Stimulated activated CD4-positive, alpha-beta T cell treated with anti-CD3 and anti-CD28 coated beads, Interleukin-15, amount 100 ng/mL, for 24 hours (primary cell): Measurements from ENCODE around the gene MACROD1.

Experiments used
- DNase-seq: peaks from one replicate; pipeline ENCODE4 v3.0.0-alpha.2; 2020

Gene MACROD1

DNA sequence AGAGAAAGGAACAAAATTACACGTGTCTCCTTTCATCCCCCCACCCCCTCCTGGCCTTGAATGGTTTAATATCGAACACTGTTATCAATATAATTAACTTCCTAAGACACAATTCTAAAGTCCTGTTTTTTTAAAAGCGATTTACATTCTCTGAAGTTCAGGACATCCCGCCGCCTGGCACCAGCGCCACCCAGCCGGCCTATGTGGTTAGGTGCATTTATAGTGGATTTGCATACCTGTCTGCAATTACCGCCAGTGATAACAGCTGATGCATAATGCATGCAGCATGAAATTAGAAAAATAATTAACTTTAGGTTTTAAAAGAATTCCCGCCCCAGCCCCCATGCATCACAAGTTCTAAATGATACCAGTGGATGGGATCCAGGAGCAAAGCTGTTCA lies 58.6 kb downstream of the MACROD1 start:
- DNase-seq, result no peak

DNA sequence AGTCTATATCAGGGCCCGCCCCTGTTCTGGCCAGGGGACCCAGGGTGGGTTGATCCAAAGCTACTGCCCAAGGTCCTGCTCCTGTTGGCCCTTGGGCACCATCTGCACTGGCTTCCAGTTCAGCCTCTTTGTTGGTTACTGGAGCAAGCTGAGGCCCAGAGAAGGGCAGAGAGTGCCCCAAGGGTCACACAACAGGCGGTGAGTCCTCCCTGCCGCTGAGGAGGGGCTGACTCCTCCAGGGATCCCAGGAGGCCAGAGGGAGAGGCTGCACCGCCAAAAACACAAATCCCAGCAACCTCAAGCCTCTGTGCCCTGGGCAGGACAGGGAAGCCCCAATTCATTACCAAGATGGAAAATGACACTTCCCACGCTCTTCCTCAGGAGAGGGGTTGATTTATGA lies 61.3 kb downstream of the MACROD1 start:
- DNase-seq, result no peak

DNA sequence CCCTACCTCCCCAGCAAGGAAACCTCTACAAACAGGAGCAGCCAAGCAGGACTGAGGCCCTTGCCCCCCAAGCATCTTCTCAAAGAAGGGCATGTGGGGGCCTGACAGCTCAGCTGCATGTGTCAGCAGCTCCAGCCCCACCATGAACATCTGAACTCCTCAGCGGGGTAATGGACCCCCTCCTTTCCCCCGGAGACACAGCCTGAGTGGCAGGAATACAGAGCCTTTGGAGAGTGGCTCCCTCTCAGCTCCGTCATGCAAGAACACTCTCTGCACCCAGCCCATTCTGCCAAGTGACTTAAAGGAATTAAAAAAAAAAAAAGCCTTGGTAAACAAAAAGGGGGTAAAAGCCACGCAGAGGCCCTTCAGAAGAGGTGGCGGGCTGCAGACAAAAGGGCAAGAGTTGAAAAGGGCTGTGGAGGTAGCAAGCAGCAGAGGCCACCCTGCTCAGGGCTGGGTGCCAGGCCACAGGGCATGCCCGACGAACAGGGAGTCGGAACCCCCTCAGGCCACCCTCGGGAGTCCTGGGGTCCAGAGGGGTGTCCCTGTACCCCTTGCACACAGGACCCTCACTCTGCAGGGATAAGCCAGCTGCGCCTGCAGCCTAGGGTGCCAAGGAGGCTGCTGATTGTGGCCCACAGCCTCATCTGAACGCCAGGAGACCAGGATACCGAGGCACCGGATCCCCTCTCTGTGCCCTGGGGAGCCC lies 62.5 kb downstream of the MACROD1 start:
- no peak for DNase-seq

DNA sequence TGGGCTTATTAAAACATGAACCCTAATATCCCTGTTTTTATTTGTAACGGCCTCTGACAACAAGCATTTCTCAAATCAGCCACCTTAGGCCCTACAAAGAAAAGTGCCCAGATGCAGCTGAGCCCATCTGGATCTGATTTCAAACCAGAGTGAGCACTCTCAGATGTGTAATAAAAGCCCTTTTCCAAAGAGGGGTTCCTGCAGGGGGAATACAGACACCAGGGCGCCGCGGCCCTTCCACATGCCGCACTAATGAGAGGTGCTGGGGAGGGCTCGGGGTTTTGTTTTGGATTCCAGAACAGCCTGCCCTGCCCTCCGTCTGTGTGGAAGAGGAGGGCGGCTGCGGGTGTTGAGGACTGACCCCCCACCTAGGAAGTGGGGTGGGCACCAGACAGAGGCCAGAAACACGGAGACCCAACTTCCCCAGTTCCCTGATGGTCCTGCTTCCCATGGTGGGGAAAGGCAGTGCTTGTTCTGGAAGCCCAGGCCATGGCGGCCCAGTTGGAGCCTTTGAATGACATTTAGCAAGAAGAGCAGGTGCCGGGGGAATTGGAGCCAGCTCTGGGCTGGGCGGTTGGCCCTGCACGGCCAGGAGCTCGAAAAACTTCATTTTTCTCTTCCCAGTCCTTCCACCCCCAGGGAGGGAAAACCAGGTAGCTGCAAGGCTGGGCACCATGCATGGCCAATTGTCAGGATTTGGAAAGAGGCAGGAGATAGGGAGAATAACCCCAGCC lies 63.7 kb downstream of the MACROD1 start:
- no peak for DNase-seq

DNA sequence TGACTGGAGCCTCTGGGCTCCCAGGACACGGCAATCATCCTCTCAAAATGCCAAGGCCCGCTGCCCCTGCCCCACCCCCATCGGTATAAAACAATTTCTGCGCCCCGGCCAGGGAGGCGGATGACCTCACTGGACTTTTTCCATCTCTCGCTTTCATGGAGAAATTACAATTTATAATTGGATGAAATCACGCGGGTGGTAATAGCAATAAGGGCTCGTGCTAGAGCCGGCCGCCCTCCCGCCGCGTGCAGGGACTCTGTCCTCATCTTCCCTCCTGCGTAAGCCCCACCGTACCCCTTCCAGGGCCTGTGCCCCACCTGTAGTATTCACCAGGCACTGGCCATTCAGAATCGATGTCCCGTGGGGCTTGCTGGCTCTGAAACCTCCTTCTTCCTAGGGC lies 64.5 kb downstream of the MACROD1 start:
- DNase-seq, result no peak

DNA sequence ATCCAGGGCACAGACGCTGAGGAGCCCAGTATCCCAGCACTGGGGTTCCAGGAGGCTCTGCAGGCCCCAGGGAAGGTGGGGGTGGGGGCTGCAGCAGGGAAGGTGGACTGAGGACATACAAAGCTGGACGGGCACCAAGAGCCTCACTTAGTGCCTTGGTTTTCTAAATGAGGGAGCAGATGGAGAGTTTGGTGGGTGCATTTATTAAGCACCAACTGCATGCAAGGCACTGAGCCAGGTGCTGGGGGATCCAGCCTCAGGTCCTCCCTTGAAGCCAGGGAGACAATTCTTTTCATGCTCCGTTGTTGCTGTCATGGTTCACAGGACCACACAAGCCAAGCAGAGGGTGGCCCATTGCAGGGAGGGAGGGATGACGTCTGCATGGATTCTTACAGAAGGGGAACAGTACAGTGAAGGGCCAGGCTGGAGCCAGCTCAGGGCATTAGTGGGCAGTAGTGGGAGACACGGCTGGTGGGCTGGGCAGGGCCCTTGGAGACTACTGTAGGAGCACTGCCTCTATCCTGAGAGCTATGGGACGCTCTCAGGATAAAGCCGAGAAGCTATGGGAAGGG lies 65.0 kb downstream of the MACROD1 start:
- no peak for DNase-seq

DNA sequence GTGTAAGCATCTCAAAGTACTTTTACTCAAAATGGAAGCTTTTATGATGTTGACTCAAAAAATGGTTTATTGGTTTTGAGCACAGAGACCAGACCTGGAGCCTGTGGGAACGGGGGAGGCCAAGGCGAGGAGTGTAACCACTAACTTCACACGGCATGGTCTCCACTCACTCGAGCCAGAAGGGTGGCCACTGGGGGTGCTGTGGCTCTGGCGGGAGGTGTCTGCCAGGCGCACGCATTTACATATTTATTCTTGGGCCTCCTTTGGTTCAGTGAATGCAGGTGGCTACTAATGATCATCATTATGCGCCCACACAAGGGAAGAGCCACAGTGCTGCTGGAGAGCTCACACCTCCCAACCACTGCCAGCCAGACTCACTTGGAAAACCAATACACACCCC lies 65.6 kb downstream of the MACROD1 start:
- DNase-seq, result no peak

DNA sequence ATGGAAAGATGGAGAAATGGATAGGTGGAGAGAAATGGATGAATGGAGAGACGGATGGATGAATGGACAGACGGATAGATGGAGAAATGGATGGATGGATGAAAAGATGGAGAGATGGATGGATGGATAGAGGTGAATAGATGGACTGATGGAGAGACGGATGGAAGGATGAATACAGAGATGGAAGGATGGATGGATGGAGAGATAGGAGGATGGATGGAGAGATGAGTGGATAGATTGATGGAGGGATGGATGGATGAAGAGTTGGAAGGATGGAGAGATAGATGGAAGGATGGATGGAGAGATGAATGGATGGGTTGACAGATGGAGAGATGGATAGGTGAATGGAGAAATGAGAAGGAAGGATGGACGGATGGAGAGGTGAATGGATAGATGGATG lies 66.5 kb downstream of the MACROD1 start:
- DNase-seq, result no peak

DNA sequence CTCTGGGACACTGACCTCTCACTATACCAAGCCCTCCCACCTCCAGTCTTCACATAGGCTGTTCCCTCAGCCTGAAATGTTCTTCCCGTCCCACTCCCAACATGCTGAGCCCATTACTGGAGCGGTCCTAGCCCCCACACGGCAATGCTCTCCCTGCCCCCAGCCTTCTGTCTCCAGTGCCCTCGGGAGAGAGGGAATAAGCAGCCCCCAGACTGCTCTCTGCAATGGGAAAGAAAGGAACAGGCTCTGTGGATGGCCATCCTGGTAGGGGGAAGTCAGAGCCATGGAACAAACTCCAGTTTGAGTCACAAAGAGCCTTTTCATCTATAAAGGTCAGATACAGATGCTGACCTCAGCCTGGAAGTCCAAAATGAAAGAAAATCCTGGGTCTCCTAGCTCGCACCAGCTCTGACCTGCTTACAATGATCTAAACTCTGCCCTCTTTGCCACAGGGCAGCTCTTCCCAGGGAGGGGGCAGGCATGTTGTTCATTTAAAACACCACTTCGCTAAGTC lies 67.5 kb downstream of the MACROD1 start:
- no peak for DNase-seq

DNA sequence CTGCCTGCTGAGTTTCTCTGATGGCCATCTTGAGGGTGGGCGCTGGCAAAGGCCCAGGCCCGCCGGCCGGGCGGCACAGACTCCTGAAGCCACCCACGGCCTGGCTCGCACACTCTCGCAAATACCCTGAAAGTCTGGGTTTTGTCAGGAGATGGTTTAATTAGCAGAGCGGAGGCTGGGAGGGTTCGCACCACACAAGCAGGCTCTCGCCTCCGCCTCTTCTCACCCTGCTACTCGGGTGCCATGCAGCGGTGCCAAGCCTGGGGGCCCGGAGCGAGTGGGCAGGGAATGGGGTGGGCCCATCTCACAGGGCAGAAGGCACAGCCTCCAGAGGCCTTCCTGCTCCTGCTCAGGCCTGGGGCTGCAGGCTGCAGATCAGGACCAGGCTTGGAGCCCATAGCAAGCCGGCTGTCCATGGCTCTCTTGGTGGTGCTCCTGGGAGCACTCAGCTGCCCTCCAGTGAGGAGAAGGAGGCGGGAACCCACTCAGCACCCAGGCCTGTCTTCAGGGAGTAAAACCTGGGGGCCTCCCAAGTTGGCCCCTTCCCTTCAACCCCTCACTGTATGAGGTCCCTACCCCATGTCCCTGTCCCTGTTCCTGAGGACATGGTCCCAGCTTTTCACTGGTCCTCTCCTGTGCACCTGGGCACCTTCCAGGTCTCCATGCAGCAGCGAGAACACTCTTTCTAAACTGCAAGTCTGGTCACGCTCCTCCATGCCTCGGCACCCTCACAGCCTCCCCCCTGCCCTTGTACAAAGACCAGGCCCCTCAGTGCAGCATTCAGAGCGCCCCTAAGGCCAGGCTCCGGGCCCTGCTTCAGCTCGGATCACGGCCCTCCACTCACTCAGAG lies 68.2 kb downstream of the MACROD1 start:
- no peak for DNase-seq

DNA sequence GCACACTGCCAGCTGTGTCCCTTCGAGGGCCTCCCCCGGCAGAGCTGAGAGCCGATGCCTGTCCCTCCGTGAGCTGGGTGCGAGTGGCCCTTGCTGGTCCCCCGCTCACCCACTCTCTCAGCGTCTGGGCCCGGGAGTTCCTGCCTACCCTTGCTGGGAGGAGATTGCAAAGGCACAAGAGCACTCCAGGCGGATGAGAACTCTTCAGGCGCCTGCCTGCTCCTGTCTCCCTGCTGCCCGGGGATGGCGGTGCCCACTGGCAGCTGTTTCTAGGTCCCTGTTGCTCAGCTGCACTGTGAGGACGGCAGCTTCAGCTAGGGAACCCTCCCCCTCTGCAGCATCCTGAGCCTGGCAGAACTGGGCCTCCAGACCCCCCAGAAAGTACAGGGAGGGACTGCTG lies 69.1 kb downstream of the MACROD1 start:
- DNase-seq, result no peak

DNA sequence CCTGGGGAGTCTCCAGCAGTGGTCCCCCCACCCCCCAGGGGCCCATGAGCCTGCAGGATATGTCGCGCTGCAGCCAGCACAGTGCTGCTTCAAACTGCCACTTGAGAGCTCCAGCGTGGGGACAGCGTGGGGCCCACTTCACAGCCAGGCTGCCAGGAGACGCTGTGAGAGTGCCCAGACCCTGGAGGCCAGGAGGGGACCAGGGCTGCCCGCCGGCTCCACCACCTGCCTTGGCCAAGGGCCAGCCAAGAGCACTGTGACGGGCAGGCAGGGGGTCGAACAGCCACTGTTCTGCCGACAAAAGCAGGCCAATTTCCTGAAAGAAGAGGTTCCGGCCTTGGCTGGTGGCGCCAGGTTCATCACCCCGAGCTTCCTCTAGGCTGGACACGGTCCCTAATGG lies 70.0 kb downstream of the MACROD1 start:
- no peak for DNase-seq

DNA sequence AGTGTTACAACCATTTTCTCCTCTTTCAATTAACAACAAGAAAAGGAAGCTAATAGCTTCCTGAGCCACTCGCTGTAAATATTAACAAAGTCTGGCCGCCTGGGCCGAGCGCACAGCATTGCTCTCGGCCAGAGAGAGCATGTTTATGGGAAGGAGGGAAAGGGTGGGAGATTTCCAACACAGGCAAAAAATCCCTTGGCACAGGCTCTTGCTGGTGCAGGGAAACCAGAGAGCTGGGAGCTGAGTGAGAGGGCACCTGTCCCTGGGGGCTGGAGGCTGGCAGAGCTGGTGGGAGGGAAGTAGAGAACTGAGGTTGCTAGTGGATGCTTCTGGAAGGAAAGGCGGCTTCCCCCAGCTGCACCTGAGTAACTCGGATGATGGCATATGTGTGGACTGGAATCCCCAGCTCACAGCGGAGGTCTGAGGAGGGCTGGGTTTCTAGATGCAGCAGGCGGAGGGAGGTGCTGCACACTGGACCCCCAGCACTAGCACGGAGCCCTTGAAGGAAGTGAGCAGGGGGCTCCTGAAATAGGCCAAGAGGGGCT lies 70.6 kb downstream of the MACROD1 start:
- DNase-seq, result no peak

DNA sequence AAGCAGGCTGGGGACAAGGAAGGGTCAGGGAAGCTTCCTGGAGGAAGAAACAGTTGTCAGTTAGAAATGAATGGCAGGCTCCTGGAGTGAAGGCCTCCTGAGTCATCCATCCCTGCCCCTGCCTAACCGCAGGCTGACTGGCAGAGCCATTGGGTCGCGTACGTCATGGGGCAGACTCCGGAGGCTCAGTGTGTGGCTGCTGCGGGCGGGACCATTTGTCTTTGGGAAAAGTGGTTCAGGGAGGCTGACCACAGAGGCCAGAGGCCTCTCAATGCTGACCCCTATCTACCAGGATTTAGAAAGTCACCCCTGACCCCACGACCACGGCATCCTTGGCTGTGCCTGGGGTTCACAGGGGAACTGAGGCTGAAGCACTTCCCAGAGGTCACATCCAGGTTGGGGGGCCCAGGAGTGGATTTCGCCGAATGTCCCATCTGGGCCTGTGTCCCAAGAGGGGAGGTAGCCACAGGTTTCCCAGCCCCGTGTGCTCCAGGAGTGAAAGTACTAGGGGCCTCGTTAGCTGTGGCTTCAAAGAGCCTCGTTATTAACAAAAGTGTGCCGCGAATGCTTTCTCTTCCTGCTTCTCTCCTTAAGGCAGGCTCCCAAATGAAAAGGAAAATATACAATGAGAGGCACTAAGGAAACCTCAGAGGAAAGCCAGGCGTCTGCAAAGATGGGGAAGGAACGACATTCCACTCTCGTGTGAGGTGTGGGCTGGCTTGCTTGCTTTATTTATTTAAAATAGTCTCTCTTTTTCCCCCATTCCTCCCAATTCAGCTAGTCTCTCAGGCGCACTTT lies 71.3 kb downstream of the MACROD1 start:
- no peak for DNase-seq

DNA sequence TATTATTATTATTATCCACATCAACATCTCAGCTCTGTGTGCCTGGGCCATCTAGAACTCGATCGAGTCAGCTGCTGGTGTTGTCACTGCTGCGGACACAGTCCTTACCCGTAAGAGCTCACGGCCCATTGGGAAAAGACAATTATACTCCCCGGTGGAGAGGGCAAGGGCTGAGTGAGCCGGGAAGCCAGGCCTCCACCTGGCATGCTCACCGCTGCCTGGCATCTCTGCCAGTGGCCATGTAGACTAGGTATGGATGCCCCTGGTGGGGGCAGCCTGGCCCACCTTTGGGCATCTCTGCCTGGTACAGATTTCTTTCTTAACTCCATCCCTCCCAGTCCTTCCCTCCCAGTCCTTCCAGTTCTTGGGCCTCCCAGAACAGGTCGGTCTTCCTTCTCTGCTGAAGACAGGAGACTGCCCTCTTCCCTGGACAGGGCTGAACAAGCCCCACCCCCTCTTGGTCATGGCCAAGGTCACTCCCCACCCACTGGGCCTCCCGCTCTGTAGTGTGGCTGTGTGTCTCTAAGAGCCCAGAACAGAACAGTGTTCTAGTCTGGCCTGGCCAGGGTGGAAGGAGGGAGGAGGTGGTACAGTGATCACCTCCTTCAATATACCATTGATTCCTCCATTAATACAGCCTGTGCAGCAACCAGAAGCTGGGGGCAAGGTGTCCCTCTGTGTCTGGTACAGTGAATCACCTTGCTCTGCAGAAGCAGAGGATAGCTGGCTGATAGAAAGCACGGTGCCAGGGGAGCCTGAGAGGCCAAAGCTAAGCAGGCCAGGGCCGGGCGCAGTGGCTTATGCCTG lies 72.5 kb downstream of the MACROD1 start:
- no peak for DNase-seq

DNA sequence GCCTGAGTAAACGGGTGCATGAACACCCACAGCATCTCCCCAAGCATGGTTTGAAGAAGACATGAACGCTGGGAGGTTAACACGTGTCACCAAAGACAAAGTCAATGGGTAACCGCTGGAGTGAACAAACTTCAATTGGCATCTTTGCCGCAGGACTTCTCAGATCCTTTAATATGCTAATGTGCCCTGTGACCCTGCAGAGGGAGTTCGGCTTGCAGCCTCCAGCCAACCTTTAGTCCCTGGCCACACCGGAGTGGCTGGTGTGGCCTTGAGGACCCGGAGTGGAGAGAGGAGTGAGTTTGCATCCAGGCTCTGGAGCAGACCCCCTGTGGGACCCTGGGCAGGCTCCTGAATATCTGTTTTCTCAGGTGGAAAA lies 73.2 kb downstream of the MACROD1 start:
- DNase-seq, result no peak

DNA sequence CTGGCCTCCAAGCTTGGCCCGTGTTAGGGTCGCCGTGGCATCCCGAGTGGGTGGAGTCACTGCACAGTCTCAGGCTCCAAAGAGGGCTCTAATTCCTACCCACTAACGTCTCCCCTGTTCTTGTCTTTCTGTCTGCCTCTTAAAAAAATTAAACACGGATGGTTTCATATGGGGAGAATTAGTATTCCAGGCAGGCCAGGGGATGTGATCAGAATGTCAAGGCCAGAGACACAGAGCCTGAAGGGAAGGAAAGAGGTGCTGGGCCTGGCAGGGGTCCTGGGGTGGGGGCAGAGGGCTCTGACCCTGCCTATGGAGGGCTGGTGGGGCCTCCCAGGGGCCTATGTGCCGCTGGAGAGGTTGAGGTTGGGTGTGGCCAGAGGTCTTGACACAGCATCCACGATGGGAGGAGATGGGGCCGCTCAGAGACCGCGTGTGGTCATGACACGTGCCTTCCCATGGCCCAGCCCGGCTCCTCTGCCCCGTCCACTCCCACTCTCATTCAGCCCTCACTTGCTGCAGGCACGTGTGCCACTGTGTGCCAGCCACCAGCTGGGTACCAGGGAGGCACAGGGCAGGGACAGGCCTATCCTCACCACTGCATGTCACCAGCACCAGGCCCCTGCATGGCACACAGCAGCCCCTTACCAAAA lies 73.7 kb downstream of the MACROD1 start:
- DNase-seq, result no peak

DNA sequence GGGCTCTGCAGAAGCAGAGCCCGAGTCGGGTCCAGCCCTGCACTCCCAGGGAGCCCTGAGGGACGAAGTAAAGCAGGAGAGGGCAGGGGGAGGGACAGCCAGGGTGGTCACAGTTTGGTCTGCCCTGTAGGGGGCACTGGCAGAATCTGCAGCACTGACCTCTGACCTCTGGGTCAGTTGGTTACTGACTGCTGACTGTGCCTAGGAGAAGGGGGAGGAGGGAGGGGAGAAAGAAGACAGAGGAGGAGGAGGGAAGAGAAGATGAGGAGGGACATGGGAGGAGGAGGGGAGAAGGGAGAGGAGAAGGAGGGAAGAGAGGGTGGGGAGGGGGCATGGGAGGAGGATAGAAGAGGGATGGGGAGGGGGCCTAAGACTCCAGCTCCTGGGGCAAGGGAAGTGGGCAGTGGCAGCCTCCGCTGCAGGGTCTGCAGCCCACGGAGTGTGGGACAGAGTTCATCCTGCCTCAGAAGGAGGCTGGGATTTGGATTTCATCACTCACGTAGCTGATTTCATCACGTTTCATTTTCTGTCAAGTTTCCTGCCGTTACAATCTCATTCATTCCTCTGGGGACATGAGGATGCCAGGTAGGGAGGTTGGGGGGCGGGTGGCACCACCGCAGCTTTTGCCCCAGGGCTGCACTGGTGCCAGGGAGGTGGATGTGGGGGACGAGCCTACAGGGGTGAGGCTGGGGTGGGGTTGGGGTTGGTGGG lies 75.0 kb downstream of the MACROD1 start:
- DNase-seq, result no peak

DNA sequence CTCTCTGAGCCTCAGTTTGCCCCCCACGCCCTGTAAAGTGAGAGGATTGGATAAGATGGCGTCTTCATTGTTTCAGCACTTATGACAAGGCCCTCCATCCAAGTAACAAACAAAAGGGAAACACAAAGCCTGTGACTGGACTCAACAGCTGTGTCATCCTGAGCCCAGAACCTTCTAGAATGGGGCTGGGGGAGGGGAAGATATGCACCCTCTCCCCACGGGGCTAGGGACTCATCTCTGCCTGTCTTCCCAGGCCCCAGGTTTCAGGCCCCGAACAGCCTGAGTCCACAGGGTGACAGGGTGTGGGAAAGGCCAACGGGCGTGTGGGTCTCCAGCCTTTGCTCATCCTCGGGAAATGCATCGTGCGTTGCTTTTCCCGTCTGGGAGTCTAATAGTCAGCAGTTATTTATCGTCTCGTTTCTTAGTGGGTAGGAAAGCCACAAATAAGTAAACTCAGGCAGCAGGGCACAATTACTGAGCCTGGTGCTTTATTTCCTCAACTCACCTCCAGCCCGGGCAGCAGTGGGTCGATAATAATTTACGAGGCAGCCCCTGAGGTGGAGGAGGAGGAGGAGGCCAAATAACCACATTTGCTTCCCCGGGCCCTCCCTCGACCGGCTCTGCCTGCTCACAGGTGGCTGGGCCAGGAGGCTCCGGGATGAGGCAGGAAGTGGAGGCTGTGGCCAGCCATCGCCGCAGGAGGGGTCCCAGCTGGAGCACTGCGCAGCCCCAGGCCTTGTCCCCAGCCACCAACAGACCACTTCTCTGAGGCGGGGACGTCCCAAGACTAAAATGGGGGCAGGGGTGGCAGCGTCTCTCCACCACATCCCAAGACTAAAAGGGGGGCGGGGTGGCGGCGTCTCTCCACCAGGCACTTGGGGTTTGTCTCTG lies 75.8 kb downstream of the MACROD1 start:
- DNase-seq, result no peak
